Amygdala (tissue), 56 donors: ENCODE results near the gene FGF18.

Source experiments
- DNase-seq, 56 donors: peaks; one replicate each; lab custom pipeline; 2025; lab: John Stamatoyannopoulos, UW

FGF18 gene

GRCh38 chr5:171462928-171463861 is 43.7 kb downstream of the FGF18 start:
- DNase-seq = no peak

- DNase-seq = no peak
Observed at GRCh38 chr5:171463862-171464229, 44.4 kb downstream of the FGF18 start.

- no peak for DNase-seq
Observed at GRCh38 chr5:171464829-171465228, 45.4 kb downstream of the FGF18 start.

- no peak for DNase-seq
Observed at GRCh38 chr5:171467107-171467506, 47.7 kb downstream of the FGF18 start.

- DNase-seq = no peak
Observed at GRCh38 chr5:171469326-171469725, 49.9 kb downstream of the FGF18 start.

GRCh38 chr5:171470420-171470819 is 51.0 kb downstream of the FGF18 start:
- DNase-seq = no peak

GRCh38 chr5:171474230-171474813 is 54.9 kb downstream of the FGF18 start:
- DNase-seq = no peak

- DNase-seq = no peak
Observed at GRCh38 chr5:171475596-171475995, 56.1 kb downstream of the FGF18 start.

- no peak for DNase-seq
Observed at GRCh38 chr5:171476701-171477100, 57.3 kb downstream of the FGF18 start.

- no peak for DNase-seq
Observed at GRCh38 chr5:171477101-171477500, 57.7 kb downstream of the FGF18 start.

- DNase-seq = no peak
Observed at GRCh38 chr5:171477666-171478065, 58.2 kb downstream of the FGF18 start.

GRCh38 chr5:171478946-171479775 is 59.7 kb downstream of the FGF18 start:
- DNase-seq = no peak

GRCh38 chr5:171479776-171480125 is 60.3 kb downstream of the FGF18 start:
- no peak for DNase-seq

- DNase-seq = no peak
Observed at GRCh38 chr5:171480239-171480638, 60.8 kb downstream of the FGF18 start.

GRCh38 chr5:171481571-171482433 is 62.4 kb downstream of the FGF18 start:
- DNase-seq = no peak

- no peak for DNase-seq
Observed at GRCh38 chr5:171482434-171482730, 62.9 kb downstream of the FGF18 start.

- peak in 11 of 56 donors; percentile 3 to 39 (median 12) for DNase-seq
Observed at GRCh38 chr5:171483551-171484135, 64.2 kb downstream of the FGF18 start.

GRCh38 chr5:171484460-171484899 is 65.0 kb downstream of the FGF18 start:
- DNase-seq = no peak

- DNase-seq = no peak
Observed at GRCh38 chr5:171485668-171486067, 66.2 kb downstream of the FGF18 start.

- DNase-seq = no peak
Observed at GRCh38 chr5:171486613-171487012, 67.2 kb downstream of the FGF18 start.
